Tracheal epithelial cell (primary cell): Measurements from ENCODE around the gene SLC2A4. TPM values are rescaled to one million over a fixed set of nuclear protein-coding genes. Genes with fewer than 3 reads are reported as not detected.

Experiments used
- total RNA-seq: library from RNA; depleted of rRNA; stranded (reverse); fragments of >200 nt; gene quantifications from 2 replicates; pipeline ENCODE4 v1.2.1, GENCODE V29; 2014

SLC2A4 gene
- total RNA-seq, 1 donor from 2014 or later: not detected

Other genes with a start within 250 kb of the SLC2A4 start
- gene SLC16A13, start 245.7 kb upstream of the SLC2A4 start, total RNA-seq: 0.48 and 0.85 TPM in 2 replicates
- gene SLC16A11, start 237.6 kb upstream of the SLC2A4 start, total RNA-seq: 0.24 and 0.43 TPM in 2 replicates
- gene CLEC10A, start 201.5 kb upstream of the SLC2A4 start, total RNA-seq: not detected in 2 replicates
- gene ASGR2, start 166.9 kb upstream of the SLC2A4 start, total RNA-seq: not detected in 2 replicates
- 0.64 TPM in 1 of 2 replicates, not detected in the other for gene ASGR1, start 102.3 kb upstream of the SLC2A4 start, total RNA-seq
- gene DLG4, start 61.9 kb upstream of the SLC2A4 start, total RNA-seq: 1.9 and 6.0 TPM in 2 replicates
- 252 and 304 TPM in 2 replicates for gene ACADVL, start 61.8 kb upstream of the SLC2A4 start, total RNA-seq
- 45.5 and 66.3 TPM in 2 replicates for gene DVL2, start 47.2 kb upstream of the SLC2A4 start, total RNA-seq
- 24.9 and 36.4 TPM in 2 replicates for gene PHF23, start 42.3 kb upstream of the SLC2A4 start, total RNA-seq
- 109 and 134 TPM in 2 replicates for gene GABARAP, start 39.3 kb upstream of the SLC2A4 start, total RNA-seq
- gene CTDNEP1, start 30.0 kb upstream of the SLC2A4 start, total RNA-seq: 20.5 and 25.4 TPM in 2 replicates
- 14.5 TPM in 2 replicates for gene ELP5, start 29.5 kb upstream of the SLC2A4 start, total RNA-seq
- gene CLDN7, start 19.2 kb upstream of the SLC2A4 start, total RNA-seq: 223 and 297 TPM in 2 replicates
- gene YBX2, start 12.9 kb downstream of the SLC2A4 start, total RNA-seq: 0.43 and 0.96 TPM in 2 replicates
- 273 and 472 TPM in 2 replicates for gene EIF5A, start 25.9 kb downstream of the SLC2A4 start, total RNA-seq
- gene GPS2, start 33.6 kb downstream of the SLC2A4 start, total RNA-seq: 32.2 and 33.7 TPM in 2 replicates
- 14.5 and 17.6 TPM in 2 replicates for gene NEURL4, start 47.6 kb downstream of the SLC2A4 start, total RNA-seq
- 0.21 and 1.9 TPM in 2 replicates for gene ACAP1, start 54.8 kb downstream of the SLC2A4 start, total RNA-seq
- gene KCTD11, start 70.4 kb downstream of the SLC2A4 start, total RNA-seq: 28.1 and 54.0 TPM in 2 replicates
- gene TMEM95, start 73.4 kb downstream of the SLC2A4 start, total RNA-seq: not detected in 2 replicates
- gene TNK1, start 99.4 kb downstream of the SLC2A4 start, total RNA-seq: 9.9 and 11.9 TPM in 2 replicates
- gene PLSCR3, start 112.8 kb downstream of the SLC2A4 start, total RNA-seq: 15.8 and 35.2 TPM in 2 replicates
- 125 and 144 TPM in 2 replicates for gene TMEM256, start 122.4 kb downstream of the SLC2A4 start, total RNA-seq
- gene NLGN2, start 126.1 kb downstream of the SLC2A4 start, total RNA-seq: 1.9 TPM in 2 replicates
- gene SPEM1, start 138.6 kb downstream of the SLC2A4 start, total RNA-seq: not detected in 2 replicates
- not detected in 2 replicates for gene SPEM2, start 143.9 kb downstream of the SLC2A4 start, total RNA-seq
- not detected in 2 replicates for gene SPEM3, start 147.1 kb downstream of the SLC2A4 start, total RNA-seq
- 13.4 and 28.7 TPM in 2 replicates for gene TMEM102, start 153.7 kb downstream of the SLC2A4 start, total RNA-seq
- gene FGF11, start 157.8 kb downstream of the SLC2A4 start, total RNA-seq: 23.7 and 32.8 TPM in 2 replicates
- 6.2 and 8.7 TPM in 2 replicates for gene CHRNB1, start 163.3 kb downstream of the SLC2A4 start, total RNA-seq
- 16.4 and 22.4 TPM in 2 replicates for gene ZBTB4, start 197.9 kb downstream of the SLC2A4 start, total RNA-seq
- gene SLC35G6, start 199.7 kb downstream of the SLC2A4 start, total RNA-seq: not detected in 2 replicates
- 40.7 and 46.7 TPM in 2 replicates for gene POLR2A, start 202.6 kb downstream of the SLC2A4 start, total RNA-seq